ENCODE measurements around the gene PITX1. TPM values are rescaled to one million over a fixed set of nuclear protein-coding genes. Genes with fewer than 3 reads are reported as not detected.

Gene PITX1
- total RNA-seq, 1 donor from 2014 or later = not detected

DNA sequence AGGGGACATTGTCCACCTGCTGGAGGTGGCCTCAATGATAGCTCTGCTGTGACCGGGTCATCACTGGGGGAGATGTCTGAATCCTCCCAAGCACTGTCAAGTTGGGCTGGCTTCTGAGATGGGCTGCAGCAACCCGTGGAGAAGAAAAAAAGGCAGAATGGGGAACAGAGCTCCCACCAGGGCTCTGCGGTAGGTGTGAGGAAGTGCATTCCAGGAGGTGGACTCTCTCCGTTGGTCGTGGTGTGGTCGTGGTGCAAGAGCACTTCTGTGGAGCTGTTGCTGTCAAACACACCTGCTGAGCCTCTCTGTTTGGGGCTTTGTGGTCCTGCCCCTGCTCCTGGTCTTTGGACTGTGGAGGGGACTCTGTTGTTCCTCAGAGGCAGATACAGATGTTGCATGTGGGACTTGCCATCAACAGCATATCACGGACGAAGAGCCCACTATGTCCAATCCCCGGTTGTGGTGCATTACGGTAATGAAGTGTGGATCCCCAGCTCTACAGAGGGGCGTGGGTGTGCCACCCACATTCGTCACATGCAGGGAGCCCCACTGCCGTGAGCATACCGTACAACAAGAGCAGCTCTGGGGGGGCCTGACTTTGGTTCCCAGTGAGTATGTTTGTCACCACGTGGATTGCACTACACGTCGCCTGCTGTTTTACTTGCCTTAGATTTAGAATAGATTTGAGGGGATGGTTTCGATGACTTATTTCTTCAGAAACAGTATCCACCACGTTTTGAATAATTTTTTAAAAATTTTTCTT lies 36.0 kb upstream of the PITX1 start:
- Histone ChIP-seq H3K27me3 (ENCODE audit: control insufficient read depth, insufficient read depth, low read length) (peaks cover 32% of the 10 kb centered on the region), H3K36me3 (ENCODE audit: control insufficient read depth, insufficient read depth, low read length) (no peaks in the 10 kb centered on the region), H3K4me3 (ENCODE audit: low read depth, low read length) (no peak overlapping the region)
- DNase-seq (ENCODE audit: low read depth) = no peak
- TF ChIP-seq, protein P1, sequence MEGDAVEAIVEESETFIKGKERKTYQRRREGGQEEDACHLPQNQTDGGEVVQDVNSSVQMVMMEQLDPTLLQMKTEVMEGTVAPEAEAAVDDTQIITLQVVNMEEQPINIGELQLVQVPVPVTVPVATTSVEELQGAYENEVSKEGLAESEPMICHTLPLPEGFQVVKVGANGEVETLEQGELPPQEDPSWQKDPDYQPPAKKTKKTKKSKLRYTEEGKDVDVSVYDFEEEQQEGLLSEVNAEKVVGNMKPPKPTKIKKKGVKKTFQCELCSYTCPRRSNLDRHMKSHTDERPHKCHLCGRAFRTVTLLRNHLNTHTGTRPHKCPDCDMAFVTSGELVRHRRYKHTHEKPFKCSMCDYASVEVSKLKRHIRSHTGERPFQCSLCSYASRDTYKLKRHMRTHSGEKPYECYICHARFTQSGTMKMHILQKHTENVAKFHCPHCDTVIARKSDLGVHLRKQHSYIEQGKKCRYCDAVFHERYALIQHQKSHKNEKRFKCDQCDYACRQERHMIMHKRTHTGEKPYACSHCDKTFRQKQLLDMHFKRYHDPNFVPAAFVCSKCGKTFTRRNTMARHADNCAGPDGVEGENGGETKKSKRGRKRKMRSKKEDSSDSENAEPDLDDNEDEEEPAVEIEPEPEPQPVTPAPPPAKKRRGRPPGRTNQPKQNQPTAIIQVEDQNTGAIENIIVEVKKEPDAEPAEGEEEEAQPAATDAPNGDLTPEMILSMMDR (IDR thresholded peaks at IDR 0.05; ENCODE audit: insufficient read depth, low read length, poor library complexity, severe bottlenecking) = no peak

DNA sequence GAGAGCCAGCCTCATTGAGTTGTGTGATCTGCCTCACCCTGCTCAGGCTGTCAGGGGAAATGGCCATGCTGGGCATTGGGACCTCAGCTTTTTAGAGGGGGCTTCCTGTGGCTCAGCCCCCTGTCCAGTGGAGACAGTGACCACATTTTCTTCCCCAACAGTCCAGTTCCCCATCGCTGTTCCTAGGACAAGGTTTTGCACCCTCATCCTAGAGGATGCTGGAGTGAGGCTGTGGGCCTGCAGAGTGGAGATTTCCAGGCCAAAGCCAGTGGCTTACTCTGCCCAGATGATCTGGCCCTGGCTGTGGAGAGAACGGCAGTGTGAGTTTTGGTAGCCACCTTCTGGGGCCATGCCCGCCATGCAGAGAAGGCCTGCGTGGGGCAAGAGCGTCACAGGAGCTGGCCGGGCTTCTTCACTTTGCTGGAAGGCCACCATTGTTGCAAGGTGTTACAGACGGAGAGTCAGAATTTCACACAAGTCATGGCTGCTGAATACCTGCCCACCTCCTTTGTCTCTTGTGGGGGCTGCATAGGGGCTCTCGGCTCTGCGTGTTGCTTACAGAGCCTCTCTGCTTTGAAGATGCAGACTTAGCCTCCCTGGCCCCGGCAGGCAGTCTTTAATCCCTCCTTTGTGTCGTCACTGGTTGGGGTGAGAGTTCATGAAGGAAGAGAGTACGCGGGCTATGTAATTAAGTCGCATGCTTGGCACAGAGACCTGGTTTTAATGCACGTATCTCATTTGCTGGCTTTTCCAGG lies 35.2 kb upstream of the PITX1 start:
- H3K4me3 ChIP-seq (ENCODE audit: low read depth, low read length) = no peak overlapping the region
- H3K27me3 ChIP-seq (ENCODE audit: control insufficient read depth, insufficient read depth, low read length) = peaks cover 32% of the 10 kb centered on the region
- no peak for DNase-seq (ENCODE audit: low read depth)
- TF ChIP-seq, protein P1 (IDR thresholded peaks at IDR 0.05; ENCODE audit: insufficient read depth, low read length, poor library complexity, severe bottlenecking) = no peak
- no peaks in the 10 kb centered on the region for H3K36me3 ChIP-seq (ENCODE audit: control insufficient read depth, insufficient read depth, low read length)

DNA sequence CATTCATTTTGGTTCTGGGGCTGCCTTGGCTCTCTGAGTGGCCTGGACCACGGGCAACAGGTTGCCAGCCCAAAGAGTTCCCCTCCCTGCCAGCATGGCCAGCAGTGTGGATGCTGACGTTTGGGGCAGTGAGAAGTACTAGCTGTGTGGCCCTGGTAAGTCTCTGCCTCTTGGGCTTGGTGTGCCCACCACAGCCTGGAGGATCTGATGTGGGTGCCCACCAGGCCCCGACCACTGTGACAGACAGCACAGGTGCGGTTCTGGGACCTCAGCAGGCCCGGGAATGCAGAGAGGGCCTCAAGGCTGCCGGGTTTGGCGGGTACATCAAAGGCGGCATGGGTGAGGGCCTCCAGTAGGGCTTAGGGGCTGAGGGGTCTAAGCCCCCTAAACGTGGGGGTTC lies 33.6 kb upstream of the PITX1 start:
- no peak for DNase-seq (ENCODE audit: low read depth)
- TF ChIP-seq, protein P1 (IDR thresholded peaks at IDR 0.05; ENCODE audit: insufficient read depth, low read length, poor library complexity, severe bottlenecking) = no peak

DNA sequence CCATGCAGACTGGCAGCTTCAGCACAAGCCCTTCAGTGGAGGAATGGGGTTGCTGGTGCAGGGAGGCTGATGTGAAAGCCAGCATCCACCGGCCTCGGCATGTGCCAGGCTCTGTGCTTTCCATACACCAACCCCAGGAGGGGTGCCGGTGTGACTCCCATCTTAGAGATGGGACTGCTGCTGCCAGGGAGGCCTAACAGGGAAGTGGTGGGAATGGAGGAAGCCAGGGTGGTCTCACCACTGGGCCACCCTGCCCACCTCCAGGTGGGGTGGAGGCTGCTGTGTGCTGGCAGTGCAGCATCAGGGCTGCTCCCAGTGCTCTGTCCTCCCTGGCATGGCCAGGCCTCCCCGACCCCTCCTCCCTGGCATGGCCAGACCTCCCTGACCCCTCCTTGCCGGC lies 32.8 kb upstream of the PITX1 start:
- no peak for DNase-seq (ENCODE audit: low read depth)
- peaks cover 39% of the 10 kb centered on the region for H3K27me3 ChIP-seq (ENCODE audit: control insufficient read depth, insufficient read depth, low read length)
- no peaks in the 10 kb centered on the region for H3K36me3 ChIP-seq (ENCODE audit: control insufficient read depth, insufficient read depth, low read length)
- no peak overlapping the region for H3K4me3 ChIP-seq (ENCODE audit: low read depth, low read length)
- TF ChIP-seq, protein P1 (IDR thresholded peaks at IDR 0.05; ENCODE audit: insufficient read depth, low read length, poor library complexity, severe bottlenecking) = no peak

More for the DNA sequence above, 33.6 kb upstream of the PITX1 start:
- H3K4me3 ChIP-seq (ENCODE audit: low read depth, low read length) = no peak overlapping the region
- peaks cover 40% of the 10 kb centered on the region for H3K27me3 ChIP-seq (ENCODE audit: control insufficient read depth, insufficient read depth, low read length)
- H3K36me3 ChIP-seq (ENCODE audit: control insufficient read depth, insufficient read depth, low read length) = no peaks in the 10 kb centered on the region

DNA sequence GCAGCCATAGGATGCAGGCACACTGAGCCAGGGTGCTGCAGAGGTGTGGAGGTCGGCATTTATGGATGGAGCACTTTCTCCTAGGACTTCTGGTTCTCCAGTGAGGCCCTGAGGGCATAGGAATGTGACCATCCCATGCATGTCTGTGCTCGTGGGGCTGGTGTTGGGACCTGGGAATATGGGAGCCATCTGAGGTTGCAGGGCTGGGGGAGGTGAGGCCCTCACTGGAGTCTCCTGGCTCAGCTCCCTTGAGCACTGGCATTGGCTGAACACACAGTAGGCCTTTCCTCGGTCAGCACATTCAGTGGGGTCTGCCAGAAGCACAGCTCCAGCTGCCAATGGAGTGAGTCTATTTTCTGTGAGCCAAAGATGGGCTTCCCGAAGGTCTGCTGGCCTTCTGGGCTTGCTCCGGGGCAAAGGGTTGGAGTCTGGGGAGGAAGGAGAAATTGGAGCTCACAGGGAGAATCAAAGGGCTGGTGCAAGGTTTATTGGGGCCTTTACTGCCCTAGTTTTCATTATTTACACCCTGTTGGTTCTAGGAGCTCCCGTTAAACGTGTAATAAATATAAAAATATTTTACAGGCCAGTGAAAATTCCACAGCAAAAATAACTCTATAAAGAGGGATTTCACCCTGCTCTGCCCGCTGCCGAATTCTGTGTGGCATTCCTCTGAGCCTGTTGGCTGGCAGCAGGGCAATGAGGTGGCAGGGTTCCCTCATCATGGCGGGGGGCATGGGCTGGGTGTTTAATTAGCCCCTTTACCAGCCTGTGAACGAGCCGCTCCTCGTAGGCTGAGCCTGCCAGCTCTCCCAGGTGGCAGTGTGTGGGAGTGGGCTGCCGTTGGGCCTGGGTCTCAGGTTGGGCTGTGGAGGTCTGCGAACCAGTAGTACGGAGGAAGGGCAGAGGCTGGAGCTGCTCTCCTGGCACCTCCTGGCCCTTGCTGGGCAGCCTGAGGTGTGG lies 31.6 kb upstream of the PITX1 start:
- no peak for DNase-seq (ENCODE audit: low read depth)
- no peaks in the 10 kb centered on the region for H3K36me3 ChIP-seq (ENCODE audit: control insufficient read depth, insufficient read depth, low read length)
- H3K27me3 ChIP-seq (ENCODE audit: control insufficient read depth, insufficient read depth, low read length) = peaks cover 37% of the 10 kb centered on the region
- no peak overlapping the region for H3K4me3 ChIP-seq (ENCODE audit: low read depth, low read length)
- TF ChIP-seq, protein P1 (IDR thresholded peaks at IDR 0.05; ENCODE audit: insufficient read depth, low read length, poor library complexity, severe bottlenecking) = no peak
